PFSK-1 (cell line): Measurements from ENCODE around the gene PPP1R2.

Source experiments
- FOXP2 ChIP-seq: optimal IDR thresholded peaks from 2 replicates; pipeline ENCODE3; 2011; ENCODE audit warnings: borderline replicate concordance, control low read depth, inconsistent platforms; ENCODE audit not compliant: insufficient read depth; ENCODE audit errors: extremely low read length, extremely low read depth
- POLR2AphosphoS5 ChIP-seq: IDR thresholded peaks from 2 replicates; pipeline ENCODE4 v1.6.1; 2012; ENCODE audit warnings: low read depth, mild to moderate bottlenecking, control low read depth, low read length, moderate library complexity
- REST ChIP-seq, 2 experiments: IDR thresholded peaks; 2 replicates each; pipeline versions ENCODE4 v1.6.1 to v1.8.0; 2011 to 2012; ENCODE audit warnings: low read depth in 2 of 2, low read length in 2 of 2, control low read depth in 1 of 2, inconsistent platforms in 1 of 2, mild to moderate bottlenecking in 1 of 2, moderate library complexity in 1 of 2; ENCODE audit not compliant: insufficient read depth in 1 of 2
- SIN3A ChIP-seq: IDR thresholded peaks from 2 replicates; pipeline ENCODE4 v1.6.1; 2012; ENCODE audit warnings: mild to moderate bottlenecking, low read length, moderate library complexity, borderline replicate concordance; ENCODE audit not compliant: insufficient read depth
- TAF1 ChIP-seq: IDR thresholded peaks from 2 replicates; pipeline ENCODE4 v1.6.1; 2012; ENCODE audit warnings: low read length, control low read depth, borderline replicate concordance; ENCODE audit not compliant: insufficient read depth

The PPP1R2 gene

GRCh38 chr3:195508185-195508584, 34.9 kb downstream of the PPP1R2 start:
- TF ChIP-seq POLR2AphosphoS5 (no peak), SIN3A (no peak), FOXP2 (no peak), REST (IDR thresholded peaks at IDR 0.05; ENCODE audit: insufficient read depth in 1 of 2, low read depth in 2 of 2, low read length in 2 of 2) (no peak), TAF1 (no peak)

GRCh38 chr3:195475614-195476013, 67.5 kb downstream of the PPP1R2 start:
- TF ChIP-seq POLR2AphosphoS5 (no peak), FOXP2 (no peak), SIN3A (no peak), REST (IDR thresholded peaks at IDR 0.05; ENCODE audit: insufficient read depth in 1 of 2, low read depth in 2 of 2, low read length in 2 of 2) (no peak), TAF1 (no peak)

- TF ChIP-seq SIN3A (no peak), FOXP2 (no peak), REST (IDR thresholded peaks at IDR 0.05; ENCODE audit: insufficient read depth in 1 of 2, low read depth in 2 of 2, low read length in 2 of 2) (no peak), TAF1 (no peak), POLR2AphosphoS5 (no peak)
Observed at GRCh38 chr3:195468841-195469240, 74.3 kb downstream of the PPP1R2 start.

GRCh38 chr3:195468391-195468776, 74.7 kb downstream of the PPP1R2 start:
- TF ChIP-seq TAF1 = no peak
- TF ChIP-seq FOXP2 = no peak
- TF ChIP-seq REST (IDR thresholded peaks at IDR 0.05; ENCODE audit: insufficient read depth in 1 of 2, low read depth in 2 of 2, low read length in 2 of 2) = no peak
- TF ChIP-seq POLR2AphosphoS5 = no peak
- no peak for TF ChIP-seq SIN3A
